Hematopoietic multipotent progenitor cell treated with erythropoietin and hydrocortisone succinate and interleukin-3 and kit ligand, for 8 days (in vitro differentiated cells): ENCODE data around the gene SORCS2.

Experiments
- DNase-seq: peaks from one replicate; pipeline ENCODE4 v3.0.0-alpha.2; 2015

The SORCS2 gene

GRCh38 chr4:7309636-7310390 is 117.5 kb downstream of the SORCS2 start:
- DNase-seq = no peak

- no peak for DNase-seq
These were observed 118.1 kb downstream of the SORCS2 start for GRCh38 chr4:7310451-7310850.

- no peak for DNase-seq
These were observed 118.9 kb downstream of the SORCS2 start for GRCh38 chr4:7311205-7311604.

- DNase-seq = no peak
These were observed 120.4 kb downstream of the SORCS2 start for GRCh38 chr4:7312691-7313090.

GRCh38 chr4:7313347-7313811 is 121.0 kb downstream of the SORCS2 start:
- DNase-seq = no peak

GRCh38 chr4:7313991-7314390 is 121.7 kb downstream of the SORCS2 start:
- DNase-seq = no peak

- DNase-seq = no peak
These were observed 122.9 kb downstream of the SORCS2 start for GRCh38 chr4:7315286-7315685.

- no peak for DNase-seq
These were observed 123.6 kb downstream of the SORCS2 start for GRCh38 chr4:7315935-7316334.

- DNase-seq = no peak
These were observed 126.7 kb downstream of the SORCS2 start for GRCh38 chr4:7319024-7319423.

- no peak for DNase-seq
These were observed 128.0 kb downstream of the SORCS2 start for GRCh38 chr4:7320206-7320797.

GRCh38 chr4:7322166-7322991 is 130.0 kb downstream of the SORCS2 start:
- DNase-seq = no peak

- DNase-seq = no peak
These were observed 131.1 kb downstream of the SORCS2 start for GRCh38 chr4:7323461-7323871.

GRCh38 chr4:7323872-7324650 is 131.7 kb downstream of the SORCS2 start:
- DNase-seq = no peak

GRCh38 chr4:7324651-7325121 is 132.3 kb downstream of the SORCS2 start:
- DNase-seq = no peak

GRCh38 chr4:7325541-7325940 is 133.2 kb downstream of the SORCS2 start:
- no peak for DNase-seq

- no peak for DNase-seq
These were observed 134.0 kb downstream of the SORCS2 start for GRCh38 chr4:7326306-7326692.

GRCh38 chr4:7326693-7327340 is 134.5 kb downstream of the SORCS2 start:
- no peak for DNase-seq

- no peak for DNase-seq
These were observed 135.1 kb downstream of the SORCS2 start for GRCh38 chr4:7327341-7327885.

- no peak for DNase-seq
These were observed 136.0 kb downstream of the SORCS2 start for GRCh38 chr4:7328162-7328912.

GRCh38 chr4:7328913-7329638 is 136.7 kb downstream of the SORCS2 start:
- DNase-seq = no peak
